ENCODE data around the gene BTBD9.

The BTBD9 gene

GRCh38 chr6:38323216-38323615 is 316.5 kb downstream of the BTBD9 start:
- DNase-seq: no peak

GRCh38 chr6:38322138-38322537 is 317.6 kb downstream of the BTBD9 start:
- DNase-seq: no peak

GRCh38 chr6:38320843-38321242 is 318.9 kb downstream of the BTBD9 start:
- DNase-seq: no peak

- no peak for DNase-seq
These were observed 319.4 kb downstream of the BTBD9 start for GRCh38 chr6:38320358-38320757.

GRCh38 chr6:38319256-38320212 is 320.2 kb downstream of the BTBD9 start:
- DNase-seq: no peak

- DNase-seq: no peak
These were observed 323.4 kb downstream of the BTBD9 start for GRCh38 chr6:38316099-38316868.

- DNase-seq: no peak
These were observed 328.5 kb downstream of the BTBD9 start for GRCh38 chr6:38311201-38311600.

GRCh38 chr6:38310061-38310460 is 329.7 kb downstream of the BTBD9 start:
- no peak for DNase-seq

GRCh38 chr6:38307740-38308139 is 332.0 kb downstream of the BTBD9 start:
- DNase-seq: no peak

- DNase-seq: no peak
These were observed 332.8 kb downstream of the BTBD9 start for GRCh38 chr6:38306931-38307330.

GRCh38 chr6:38305995-38306681 is 333.6 kb downstream of the BTBD9 start:
- no peak for DNase-seq

GRCh38 chr6:38302838-38303237 is 336.9 kb downstream of the BTBD9 start:
- DNase-seq: no peak

GRCh38 chr6:38302081-38302480 is 337.6 kb downstream of the BTBD9 start:
- no peak for DNase-seq

GRCh38 chr6:38290133-38290799 is 349.5 kb downstream of the BTBD9 start:
- DNase-seq: no peak

- DNase-seq: no peak
These were observed 352.2 kb downstream of the BTBD9 start for GRCh38 chr6:38287487-38287886.

GRCh38 chr6:38284802-38285394 is 354.8 kb downstream of the BTBD9 start:
- DNase-seq: no peak

GRCh38 chr6:38283734-38284362 is 355.9 kb downstream of the BTBD9 start:
- DNase-seq: no peak

- no peak for DNase-seq
These were observed 356.8 kb downstream of the BTBD9 start for GRCh38 chr6:38282911-38283310.

- no peak for DNase-seq
These were observed 358.6 kb downstream of the BTBD9 start for GRCh38 chr6:38281126-38281525.

- no peak for DNase-seq
These were observed 359.7 kb downstream of the BTBD9 start for GRCh38 chr6:38279963-38280588.

GRCh38 chr6:38279423-38279822 is 360.3 kb downstream of the BTBD9 start:
- DNase-seq: no peak

All from NCI-H510A (cell line).